Transverse colon (tissue), 4 donors: ENCODE measurements around the gene ZNF212. TPM values are rescaled to one million over a fixed set of nuclear protein-coding genes. Genes with fewer than 3 reads are reported as not detected.
A peak's percentile ranks its signal among the peaks of the same experiment; 100 is the strongest.

Experiments used
- DNase-seq: peaks from one replicate; pipeline ENCODE4 v3.0.0-alpha.2; 2019
- H3K27ac ChIP-seq, 4 donors: fragments of 200-600 bp; sonication (generic); 2 replicates each; pipeline ENCODE4 v1.5.1; 2016 to 2018; ENCODE audit warnings: inconsistent platforms in 4 of 4
- H3K27me3 ChIP-seq: fragments of 200-600 bp; sonication (generic); 2 replicates; pipeline ENCODE4 v1.5.1; 2017; ENCODE audit warnings: inconsistent platforms
- H3K36me3 ChIP-seq, 4 donors: fragments of 200-600 bp; sonication (generic); 2 replicates each; pipeline ENCODE4 v1.5.1; 2017 to 2019; ENCODE audit warnings: inconsistent platforms in 4 of 4
- H3K4me1 ChIP-seq, 4 donors: fragments of 200-600 bp; sonication (generic); 2 replicates each; pipeline ENCODE4 v1.5.1; 2017 to 2020; ENCODE audit warnings: inconsistent platforms in 4 of 4
- H3K4me3 ChIP-seq, 4 donors: fragments of 200-600 bp; sonication (generic); 1 replicate in 1 of 4; 2 replicates in 3 of 4; pipeline versions ENCODE4 v1.5.1 to v1.6.1; 2017 to 2019; ENCODE audit warnings: inconsistent platforms in 4 of 4
- H3K9me3 ChIP-seq, 2 donors: fragments of 200-600 bp; sonication (generic); 2 replicates each; pipeline ENCODE4 v1.5.1; 2017 to 2019; ENCODE audit warnings: inconsistent platforms in 2 of 2
- EP300 ChIP-seq: sonication (generic); formaldehyde crosslinking; IDR thresholded peaks from one replicate; pipeline ENCODE4 v1.6.1; 2017; ENCODE audit warnings: antibody characterized with exemption, low read depth
- POLR2A ChIP-seq: fragments of 450-650 bp; IDR thresholded peaks from one replicate; pipeline ENCODE4 v1.6.1; 2016; ENCODE audit warnings: antibody characterized with exemption, mild to moderate bottlenecking, moderate library complexity
- POLR2AphosphoS5 ChIP-seq, 3 donors: sonication (generic); formaldehyde crosslinking; IDR thresholded peaks; one replicate each; pipeline ENCODE4 v1.6.1; 2016; ENCODE audit warnings: antibody characterized with exemption in 3 of 3
- WGBS, 2 donors: methylation state at CpG; one replicate each; pipeline ENCODE4 v1.1.5; 2018; ENCODE audit warnings: low coverage in 1 of 2; 5-methylcytosine and 5-hydroxymethylcytosine counted together
- in situ Hi-C, 4 donors: fragments of 200-750 bp; cut with MboI; loops; one replicate each; pipeline versions ENCODE4 v1.15.0 to v1.15.1; 2017; ENCODE audit warnings: low sequenced_read_pairs in 3 of 4, low pct_ligation_motif_present in 1 of 4, low pct_unique_long_range_greater_than_20kb in 1 of 4
- intact Hi-C: fragments of 100-400 bp; cut with DNase I; formaldehyde crosslinking; loops from one replicate; pipeline ENCODE4 v1.15.1; 2023; ENCODE audit warnings: low total_unique reads
- total RNA-seq, 4 donors: library from RNA; depleted of rRNA; stranded (reverse); fragments of >200 nt; gene quantifications; one replicate each; pipeline ENCODE4 v1.1.0, GENCODE V29; 2016
- TF ChIP-seq, protein P1 (sequence below), 5 experiments: fragments of 200-600 bp in 3 of 5; fragments of 450-650 bp in 2 of 5; sonication (generic) in 3 of 5; IDR thresholded peaks; 1 replicate in 2 of 5; 2 replicates in 3 of 5; pipeline ENCODE4 v1.5.1; 2016 to 2017; ENCODE audit warnings: antibody characterized with exemption in 5 of 5, inconsistent platforms in 3 of 5, mild to moderate bottlenecking in 2 of 5, moderate library complexity in 1 of 5

ZNF212 gene
- total RNA-seq, 4 donors from 2014 or later: 2.4 to 22.1 (median 9.5) TPM

- in situ Hi-C loops: no loop called here
- TF ChIP-seq, protein P1, sequence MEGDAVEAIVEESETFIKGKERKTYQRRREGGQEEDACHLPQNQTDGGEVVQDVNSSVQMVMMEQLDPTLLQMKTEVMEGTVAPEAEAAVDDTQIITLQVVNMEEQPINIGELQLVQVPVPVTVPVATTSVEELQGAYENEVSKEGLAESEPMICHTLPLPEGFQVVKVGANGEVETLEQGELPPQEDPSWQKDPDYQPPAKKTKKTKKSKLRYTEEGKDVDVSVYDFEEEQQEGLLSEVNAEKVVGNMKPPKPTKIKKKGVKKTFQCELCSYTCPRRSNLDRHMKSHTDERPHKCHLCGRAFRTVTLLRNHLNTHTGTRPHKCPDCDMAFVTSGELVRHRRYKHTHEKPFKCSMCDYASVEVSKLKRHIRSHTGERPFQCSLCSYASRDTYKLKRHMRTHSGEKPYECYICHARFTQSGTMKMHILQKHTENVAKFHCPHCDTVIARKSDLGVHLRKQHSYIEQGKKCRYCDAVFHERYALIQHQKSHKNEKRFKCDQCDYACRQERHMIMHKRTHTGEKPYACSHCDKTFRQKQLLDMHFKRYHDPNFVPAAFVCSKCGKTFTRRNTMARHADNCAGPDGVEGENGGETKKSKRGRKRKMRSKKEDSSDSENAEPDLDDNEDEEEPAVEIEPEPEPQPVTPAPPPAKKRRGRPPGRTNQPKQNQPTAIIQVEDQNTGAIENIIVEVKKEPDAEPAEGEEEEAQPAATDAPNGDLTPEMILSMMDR (IDR thresholded peaks at IDR 0.05): no peak
- TF ChIP-seq POLR2AphosphoS5 (IDR thresholded peaks at IDR 0.05) (no peak), POLR2A (no peak), EP300 (no peak)
- intact Hi-C loops: no loop called here
- Histone ChIP-seq H3K27ac (no peak overlapping the region), H3K27me3 (no peaks in the 10 kb centered on the region), H3K9me3 (no peaks in the 10 kb centered on the region), H3K4me3 (no peak overlapping the region), H3K36me3 (peaks cover 0 to 13% (median 0%) of the 10 kb centered on the region in 4 donors), H3K4me1 (peaks cover 5 to 16% (median 9%) of the 10 kb centered on the region in 4 donors)
- 100% methylated on average over 2 to 3 of the region's 3 CpGs for WGBS, 2 donors
- no peak for DNase-seq
These were observed 43.9 kb downstream of the ZNF212 start for GRCh38 chr7:149283321-149283720.

GRCh38 chr7:149284343-149284742 is 44.9 kb downstream of the ZNF212 start:
- peaks cover 5 to 16% (median 9%) of the 10 kb centered on the region in 4 donors for H3K4me1 ChIP-seq
- peak overlapping the region in 2 of 4 donors; percentile 14 to 26 for H3K27ac ChIP-seq
- TF ChIP-seq POLR2AphosphoS5 (IDR thresholded peaks at IDR 0.05): no peak
- no peak for TF ChIP-seq EP300
- TF ChIP-seq, protein P1 (IDR thresholded peaks at IDR 0.05): no peak
- TF ChIP-seq POLR2A: no peak
- intact Hi-C loops (no loop called here), in situ Hi-C loops (no loop called here)
- WGBS, 2 donors: 13 to 40% methylated on average over 1 to 3 of the region's 3 CpGs
- DNase-seq: peak; percentile 18
- H3K36me3 ChIP-seq: peaks cover 0 to 3% (median 0%) of the 10 kb centered on the region in 4 donors
- H3K4me3 ChIP-seq: peak overlapping the region in 1 of 4 donors; percentile 55
- H3K9me3 ChIP-seq: no peaks in the 10 kb centered on the region
- no peaks in the 10 kb centered on the region for H3K27me3 ChIP-seq

- no peaks in the 10 kb centered on the region for H3K27me3 ChIP-seq
- H3K9me3 ChIP-seq: no peaks in the 10 kb centered on the region
- in situ Hi-C loops (no loop called here), intact Hi-C loops (no loop called here)
- WGBS, 2 donors: 2% methylated on average over 45 of the region's 66 CpGs; no CpG with 5 or more reads in 1 of the 2 donors
- H3K36me3 ChIP-seq: peaks cover 0 to 3% (median 0%) of the 10 kb centered on the region in 4 donors
- H3K4me3 ChIP-seq: peak overlapping the region; percentile 33 to 61 (median 46)
- TF ChIP-seq POLR2AphosphoS5 (IDR thresholded peaks at IDR 0.05) (peak; percentile 57 to 76 (median 63)), EP300 (no peak), POLR2A (peak; percentile 53)
- TF ChIP-seq, protein P1 (IDR thresholded peaks at IDR 0.05): peak in 2 of 5 experiments; percentile 28 to 30
- DNase-seq: peak; percentile 99
- H3K27ac ChIP-seq: peak overlapping the region; percentile 26 to 44 (median 35)
- H3K4me1 ChIP-seq: peaks cover 5 to 16% (median 9%) of the 10 kb centered on the region in 4 donors
These were observed 45.6 kb downstream of the ZNF212 start for GRCh38 chr7:149284850-149285585.

DNA sequence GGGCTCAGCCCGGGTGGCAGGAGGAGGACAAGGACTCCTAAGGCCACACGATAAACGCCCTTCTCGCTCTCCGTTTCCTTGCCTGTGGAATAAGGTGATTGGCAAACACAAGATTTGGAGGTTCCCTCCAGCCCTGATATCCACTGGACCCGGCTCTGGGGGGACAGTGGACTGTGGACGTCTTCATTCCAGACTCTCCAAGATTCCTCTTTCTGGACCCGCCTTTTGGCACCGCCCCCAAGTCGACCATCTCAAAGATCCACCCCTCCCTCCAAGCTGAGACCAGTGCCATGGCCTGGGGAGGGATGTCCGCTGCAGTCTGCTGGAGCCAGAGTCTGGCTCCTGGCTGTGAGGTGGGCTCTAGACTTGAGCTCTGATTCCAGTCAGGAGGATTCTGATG is 46.2 kb downstream of the ZNF212 start:
- Histone ChIP-seq H3K9me3 (no peaks in the 10 kb centered on the region), H3K27ac (peak overlapping the region; percentile 9 to 44 (median 30)), H3K4me1 (peaks cover 5 to 16% (median 9%) of the 10 kb centered on the region in 4 donors), H3K36me3 (peaks cover 0 to under 1% (median 0%) of the 10 kb centered on the region in 4 donors), H3K27me3 (no peaks in the 10 kb centered on the region), H3K4me3 (peak overlapping the region; percentile 33 to 61 (median 46))
- intact Hi-C loops: no loop called here
- in situ Hi-C loops: no loop called here
- 7% methylated on average over 11 of the region's 11 CpGs; no CpG with 5 or more reads in 1 of the 2 donors for WGBS, 2 donors
- TF ChIP-seq POLR2AphosphoS5 (IDR thresholded peaks at IDR 0.05) (no peak), POLR2A (no peak)
- TF ChIP-seq, protein P1 (IDR thresholded peaks at IDR 0.05): no peak
- DNase-seq: peak; percentile 18
